Measurements from ENCODE around the gene CMTM5. TPM values are rescaled to one million over a fixed set of nuclear protein-coding genes. Genes with fewer than 3 reads are reported as not detected.
A peak's percentile ranks its signal among the peaks of the same experiment; 100 is the strongest.

The CMTM5 gene
- total RNA-seq, 1 donor from 2014 or later, result 2.9 TPM

DNA sequence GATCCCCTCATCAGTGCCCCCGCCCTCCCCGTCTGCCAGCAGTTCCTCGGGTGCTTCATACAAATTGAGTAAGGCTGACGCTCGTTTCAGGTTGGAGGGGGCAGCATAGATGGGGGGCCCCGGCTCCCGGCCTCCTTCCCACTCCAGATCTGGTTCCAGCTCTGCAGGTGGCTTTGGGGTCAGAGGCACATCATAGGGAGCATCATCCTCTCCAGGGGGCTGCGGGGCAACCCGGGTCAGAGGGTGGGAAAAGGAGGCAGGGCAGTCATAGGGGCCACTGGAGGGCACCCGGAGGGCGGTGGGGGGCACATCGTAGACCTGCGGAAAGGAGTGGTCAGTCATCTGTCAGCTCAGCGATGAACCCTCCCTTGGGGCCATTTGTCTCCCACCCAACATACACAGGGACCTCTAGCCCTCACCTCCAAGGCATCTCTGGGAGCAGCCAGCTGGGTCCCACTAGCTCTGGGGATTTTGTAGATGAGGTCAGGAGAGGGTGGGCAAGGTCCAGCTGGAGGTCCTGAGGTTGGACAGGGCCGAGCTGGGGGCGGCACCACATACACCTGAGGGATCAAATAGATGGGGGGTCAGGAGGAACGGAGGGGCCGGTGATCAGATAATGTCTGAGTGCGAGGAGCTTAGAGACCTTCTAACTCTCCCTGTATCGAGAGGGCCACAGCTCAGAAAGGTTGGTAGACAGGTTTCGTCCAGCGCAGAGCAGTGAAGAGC lies 17.0 kb upstream of the CMTM5 start:
- TF ChIP-seq, protein P1, sequence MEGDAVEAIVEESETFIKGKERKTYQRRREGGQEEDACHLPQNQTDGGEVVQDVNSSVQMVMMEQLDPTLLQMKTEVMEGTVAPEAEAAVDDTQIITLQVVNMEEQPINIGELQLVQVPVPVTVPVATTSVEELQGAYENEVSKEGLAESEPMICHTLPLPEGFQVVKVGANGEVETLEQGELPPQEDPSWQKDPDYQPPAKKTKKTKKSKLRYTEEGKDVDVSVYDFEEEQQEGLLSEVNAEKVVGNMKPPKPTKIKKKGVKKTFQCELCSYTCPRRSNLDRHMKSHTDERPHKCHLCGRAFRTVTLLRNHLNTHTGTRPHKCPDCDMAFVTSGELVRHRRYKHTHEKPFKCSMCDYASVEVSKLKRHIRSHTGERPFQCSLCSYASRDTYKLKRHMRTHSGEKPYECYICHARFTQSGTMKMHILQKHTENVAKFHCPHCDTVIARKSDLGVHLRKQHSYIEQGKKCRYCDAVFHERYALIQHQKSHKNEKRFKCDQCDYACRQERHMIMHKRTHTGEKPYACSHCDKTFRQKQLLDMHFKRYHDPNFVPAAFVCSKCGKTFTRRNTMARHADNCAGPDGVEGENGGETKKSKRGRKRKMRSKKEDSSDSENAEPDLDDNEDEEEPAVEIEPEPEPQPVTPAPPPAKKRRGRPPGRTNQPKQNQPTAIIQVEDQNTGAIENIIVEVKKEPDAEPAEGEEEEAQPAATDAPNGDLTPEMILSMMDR (IDR thresholded peaks at IDR 0.05), result no peak

DNA sequence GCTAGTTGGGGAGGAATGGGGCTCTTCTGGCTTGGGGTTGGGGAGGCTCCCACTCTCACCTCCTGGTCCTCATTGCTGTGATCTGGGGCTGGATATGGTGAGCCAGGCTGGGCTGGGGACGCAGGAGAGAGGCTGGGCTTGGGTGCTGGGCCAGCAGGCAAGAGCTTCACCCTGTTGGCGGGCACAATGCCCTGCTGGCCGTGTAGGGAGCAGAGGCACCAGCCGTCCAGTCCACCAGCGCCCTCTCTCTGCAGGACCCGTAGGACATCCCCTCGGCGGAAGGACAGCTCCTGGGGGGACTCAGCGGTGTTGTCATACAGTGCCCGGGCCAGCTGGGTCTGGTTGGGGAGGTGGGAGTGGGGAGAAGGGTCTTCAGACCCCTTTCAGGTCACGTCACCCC lies 16.4 kb upstream of the CMTM5 start:
- Histone ChIP-seq H3K27me3 (no peaks in the 10 kb centered on the region), H3K9me3 (no peaks in the 10 kb centered on the region), H3K36me3 (peaks cover 12 to 17% of the 10 kb centered on the region in 2 donors), H3K4me3 (no peak overlapping the region), H3K4me1 (peaks cover 5 to 14% of the 10 kb centered on the region in 2 donors), H3K27ac (peak overlapping the region in 1 of 2 donors; percentile 4)
- DNase-seq (ENCODE audit: low spot score in 2 of 2), result peak in 1 of 2 donors; percentile 66
- intact Hi-C loops (cut with DNase I), result loop anchor here (10.0 kb wide), 2 partner anchors 194 to 1074 kb away; partner anchors contain the start of genes THTPA and ZFHX2
- TF ChIP-seq, protein P1 (IDR thresholded peaks at IDR 0.05), result no peak

More for the DNA sequence above, 17.0 kb upstream of the CMTM5 start:
- Histone ChIP-seq H3K4me1 (peaks cover 5 to 14% of the 10 kb centered on the region in 2 donors), H3K27me3 (no peaks in the 10 kb centered on the region), H3K27ac (peak overlapping the region in 1 of 2 donors; percentile 4), H3K9me3 (no peaks in the 10 kb centered on the region), H3K36me3 (peaks cover 12 to 17% of the 10 kb centered on the region in 2 donors), H3K4me3 (no peak overlapping the region)
- intact Hi-C loops (cut with DNase I), result loop anchor here (10.0 kb wide), 2 partner anchors 195 to 1075 kb away; partner anchors contain the start of genes THTPA and ZFHX2
- peak in 1 of 2 donors; percentile 60 for DNase-seq (ENCODE audit: low spot score in 2 of 2)

DNA sequence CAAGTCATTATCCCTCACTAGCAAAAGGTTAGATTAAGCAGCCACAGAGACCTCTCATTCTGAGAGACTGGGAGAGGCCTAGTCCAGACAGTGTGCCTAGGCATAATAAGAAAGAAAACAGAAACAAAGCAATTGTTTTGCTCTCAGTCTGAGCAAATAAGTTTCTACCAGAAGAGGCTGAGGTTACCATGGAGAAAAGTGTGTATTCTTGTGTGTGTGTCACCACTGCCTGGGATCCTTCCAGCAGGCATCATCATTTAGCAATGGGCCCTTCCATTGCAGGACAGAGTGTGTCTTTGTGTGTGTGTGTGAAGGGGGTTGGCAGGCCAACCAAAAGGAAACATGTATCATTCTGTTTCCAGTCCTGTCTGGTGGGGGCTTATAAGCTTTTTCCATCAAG lies 15.5 kb upstream of the CMTM5 start:
- Histone ChIP-seq H3K4me3 (no peak overlapping the region), H3K36me3 (peaks cover 12 to 17% of the 10 kb centered on the region in 2 donors), H3K27ac (peak overlapping the region in 1 of 2 donors; percentile 5), H3K9me3 (no peaks in the 10 kb centered on the region), H3K4me1 (peaks cover 5 to 14% of the 10 kb centered on the region in 2 donors), H3K27me3 (no peaks in the 10 kb centered on the region)
- intact Hi-C loops (cut with DNase I), result loop anchor here (10.0 kb wide), 2 partner anchors 193 to 1073 kb away; partner anchors contain the start of genes THTPA and ZFHX2
- peak in 1 of 2 donors; percentile 72 for DNase-seq (ENCODE audit: low spot score in 2 of 2)
- TF ChIP-seq, protein P1 (IDR thresholded peaks at IDR 0.05), result no peak

DNA sequence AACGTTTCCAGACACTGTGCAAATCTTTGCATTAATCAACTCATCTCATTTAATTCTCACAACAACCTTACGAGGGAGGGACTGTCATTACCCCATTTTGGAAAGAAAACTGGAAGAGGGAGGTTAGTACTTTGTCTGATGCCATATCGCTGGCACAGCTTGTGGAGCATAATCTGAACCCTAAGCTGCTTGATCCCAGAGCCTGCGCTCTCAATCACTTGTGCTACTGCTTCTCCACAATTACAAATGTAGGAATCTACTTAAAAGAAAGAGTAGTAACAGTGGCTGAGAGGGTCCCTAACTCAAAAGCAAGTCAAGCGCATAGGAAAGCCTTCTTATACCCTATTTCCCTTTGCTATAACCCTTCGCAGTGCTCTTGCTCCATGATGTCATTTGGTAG lies 15.1 kb upstream of the CMTM5 start:
- intact Hi-C loops (cut with DNase I), result loop anchor here (10.0 kb wide), 2 partner anchors 193 to 1073 kb away; partner anchors contain the start of genes THTPA and ZFHX2
- Histone ChIP-seq H3K27me3 (no peaks in the 10 kb centered on the region), H3K9me3 (no peaks in the 10 kb centered on the region), H3K36me3 (peaks cover 12 to 17% of the 10 kb centered on the region in 2 donors), H3K4me3 (no peak overlapping the region), H3K27ac (peak overlapping the region in 1 of 2 donors; percentile 46), H3K4me1 (peaks cover 5 to 18% of the 10 kb centered on the region in 2 donors)
- no peak for DNase-seq (ENCODE audit: low spot score in 2 of 2)
- TF ChIP-seq, protein P1 (IDR thresholded peaks at IDR 0.05), result no peak

DNA sequence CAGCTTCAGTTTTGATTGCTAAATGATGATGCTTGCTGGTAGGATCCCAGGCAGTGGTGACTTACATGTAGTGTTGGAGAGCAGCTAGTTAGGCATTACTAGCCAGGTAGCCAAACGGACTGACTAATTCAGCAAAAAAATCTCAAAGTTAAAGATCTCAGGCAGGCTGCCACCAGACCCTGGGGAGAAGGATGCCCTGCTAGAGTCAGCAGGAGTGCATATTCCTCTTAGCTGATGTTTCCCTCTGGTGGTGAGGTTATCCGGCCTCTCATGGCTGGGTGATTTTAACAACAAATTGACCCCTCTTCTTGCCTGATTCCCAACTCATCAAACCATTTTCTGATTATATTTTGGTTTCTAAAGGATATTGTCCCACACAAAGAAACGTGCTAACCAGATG lies 14.6 kb upstream of the CMTM5 start:
- Histone ChIP-seq H3K9me3 (no peaks in the 10 kb centered on the region), H3K4me1 (peaks cover 5 to 18% of the 10 kb centered on the region in 2 donors), H3K27ac (peak overlapping the region in 1 of 2 donors; percentile 46), H3K4me3 (no peak overlapping the region), H3K36me3 (peaks cover 12% of the 10 kb centered on the region in 2 donors), H3K27me3 (no peaks in the 10 kb centered on the region)
- TF ChIP-seq, protein P1 (IDR thresholded peaks at IDR 0.05), result no peak
- peak in 1 of 2 donors; percentile 60 for DNase-seq (ENCODE audit: low spot score in 2 of 2)
- intact Hi-C loops (cut with DNase I), result loop anchor here (10.0 kb wide), 2 partner anchors 193 to 1073 kb away; partner anchors contain the start of genes THTPA and ZFHX2
